HG03060 (cell line): ENCODE data around the gene SSR4.

ENCODE experiments used
- ATAC-seq: cut with Tn5 transposase; IDR thresholded peaks from one replicate; pipeline ENCODE4 v1.9.1; 2021; ENCODE audit warnings: low read depth, moderate number of reproducible peaks; ENCODE audit not compliant: unreplicated experiment

The SSR4 gene

GRCh38 chrX:153780678-153781427 lies 13.6 kb upstream of the SSR4 start, which contains the start of gene SRPK3:
Gene SRPK3 (plus strand): TSS chrX:153781041. CDS start chrX:153781087, 46 bp downstream.
- ATAC-seq, result no peak

GRCh38 chrX:153781428-153782047 lies 12.9 kb upstream of the SSR4 start:
- no peak for ATAC-seq

DNA sequence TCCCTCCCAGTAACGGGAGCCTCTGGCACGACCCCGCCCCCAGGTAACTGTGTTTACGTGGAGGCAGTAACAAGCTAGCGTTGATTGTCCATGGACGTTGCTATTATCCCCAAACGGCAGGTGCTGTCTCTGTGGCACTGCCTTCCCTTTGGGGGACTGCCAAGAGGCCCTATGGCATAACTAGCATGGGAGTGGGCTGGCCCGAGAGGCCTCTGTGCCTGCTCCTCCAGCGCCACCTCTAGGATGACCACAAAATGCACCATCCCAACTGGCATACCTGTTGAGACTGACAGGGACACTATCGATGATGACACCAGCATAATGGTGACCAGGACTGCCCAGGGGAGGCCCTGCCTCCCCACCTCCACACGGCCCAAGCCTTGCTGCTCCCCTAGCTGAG lies 12.2 kb upstream of the SSR4 start:
- no peak for ATAC-seq

DNA sequence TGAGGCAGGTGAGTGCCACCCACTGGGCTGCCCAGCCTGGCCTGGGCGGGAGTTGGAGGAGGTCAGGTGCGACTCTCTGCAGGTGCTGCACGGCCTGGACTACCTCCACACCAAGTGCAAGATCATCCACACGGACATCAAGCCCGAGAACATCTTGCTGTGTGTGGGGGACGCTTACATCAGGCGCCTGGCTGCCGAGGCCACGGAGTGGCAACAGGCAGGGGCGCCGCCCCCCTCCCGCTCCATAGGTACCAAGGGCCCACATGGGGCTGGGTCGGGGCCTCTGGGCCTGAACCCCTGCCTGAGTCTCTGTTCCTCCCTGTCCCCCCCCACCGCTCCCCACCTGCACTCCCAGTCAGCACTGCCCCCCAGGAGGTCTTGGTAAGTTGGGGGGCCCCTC lies 11.6 kb upstream of the SSR4 start:
- ATAC-seq, result no peak

- ATAC-seq, result no peak
Observed at GRCh38 chrX:153783378-153784013, 11.0 kb upstream of the SSR4 start.

DNA sequence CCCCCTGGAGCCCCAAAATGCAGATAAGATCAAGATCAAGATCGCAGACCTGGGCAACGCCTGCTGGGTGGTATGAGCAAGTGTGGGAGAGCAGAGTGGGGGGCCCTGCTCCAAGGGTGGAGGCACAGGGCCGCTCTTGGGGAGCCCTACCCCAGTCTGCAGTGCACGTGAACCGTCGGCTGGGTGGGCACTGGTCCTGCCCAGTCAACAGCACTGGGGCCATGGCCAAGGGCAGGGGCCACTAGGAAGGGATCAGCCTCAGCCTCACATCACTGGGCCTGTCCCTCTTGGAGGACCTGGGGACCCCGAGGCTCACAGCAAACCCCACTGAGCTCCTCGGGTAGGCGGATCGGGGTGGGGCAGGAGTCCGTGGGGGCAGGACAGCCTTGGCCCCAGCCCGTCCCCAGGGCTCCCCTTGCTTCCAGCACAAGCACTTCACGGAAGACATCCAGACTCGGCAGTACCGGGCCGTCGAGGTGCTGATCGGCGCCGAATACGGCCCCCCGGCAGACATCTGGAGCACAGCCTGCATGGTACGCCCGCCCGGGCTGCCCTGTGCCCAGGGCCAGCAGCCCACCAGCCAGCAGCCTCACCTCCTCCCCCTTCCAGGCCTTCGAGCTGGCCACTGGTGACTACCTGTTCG lies 10.0 kb upstream of the SSR4 start:
- no peak for ATAC-seq

DNA sequence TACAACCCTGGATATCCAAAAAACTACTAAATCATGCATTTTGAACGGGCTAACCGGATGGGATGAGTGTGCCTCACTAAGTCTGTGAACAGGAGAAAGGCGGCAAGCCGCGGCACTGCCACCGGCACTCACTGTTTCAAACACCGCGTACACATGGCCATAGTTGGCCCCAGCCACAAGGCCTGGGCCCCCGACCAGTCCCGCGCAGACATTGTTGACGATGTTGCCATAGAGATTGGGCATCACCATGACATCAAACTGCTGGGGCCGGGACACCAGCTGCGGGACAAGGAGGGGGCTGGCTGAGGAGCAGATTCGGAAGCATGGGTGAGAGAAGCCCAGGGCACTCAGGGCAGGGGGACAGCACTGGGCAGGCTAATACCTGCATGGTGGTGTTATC lies 7.8 kb upstream of the SSR4 start:
- ATAC-seq, result no peak

- no peak for ATAC-seq
Observed at GRCh38 chrX:153789654-153790053, 4.8 kb upstream of the SSR4 start.

DNA sequence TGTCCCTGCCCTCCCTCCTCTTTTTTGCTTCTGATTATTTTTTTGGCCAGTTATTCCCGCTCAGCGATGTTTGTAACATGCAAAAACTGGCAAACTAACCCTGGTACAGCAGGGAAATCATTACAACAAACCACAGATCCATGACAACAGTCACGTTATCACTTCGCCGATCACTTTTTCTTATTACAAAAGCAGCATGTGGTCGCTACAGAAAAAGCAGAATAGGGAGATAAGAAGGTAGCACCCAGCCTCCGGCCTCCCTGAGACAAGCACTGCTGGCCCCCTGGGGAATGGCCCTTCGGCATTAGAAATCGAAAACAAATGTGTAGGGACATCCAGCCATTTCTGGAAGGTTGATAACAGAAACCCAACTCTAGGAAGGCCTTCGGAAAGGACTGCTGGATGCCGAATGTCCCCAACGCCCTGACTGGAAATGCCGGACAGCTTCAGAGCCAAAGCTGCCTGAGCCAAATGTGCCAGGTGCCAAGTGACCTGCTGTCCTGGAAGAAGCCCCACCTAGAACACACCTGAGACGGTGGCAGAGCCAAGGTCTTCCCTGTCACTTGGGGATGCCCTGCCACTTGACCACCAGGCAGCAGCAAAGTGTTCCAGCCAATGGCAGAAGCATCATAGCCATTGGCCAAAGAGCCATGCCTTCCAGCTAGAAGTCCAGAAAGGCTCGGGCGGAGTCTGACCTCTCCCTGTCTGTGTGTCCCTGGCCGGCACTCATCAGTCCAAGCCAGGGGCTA lies 3.2 kb upstream of the SSR4 start:
- ATAC-seq, result no peak

DNA sequence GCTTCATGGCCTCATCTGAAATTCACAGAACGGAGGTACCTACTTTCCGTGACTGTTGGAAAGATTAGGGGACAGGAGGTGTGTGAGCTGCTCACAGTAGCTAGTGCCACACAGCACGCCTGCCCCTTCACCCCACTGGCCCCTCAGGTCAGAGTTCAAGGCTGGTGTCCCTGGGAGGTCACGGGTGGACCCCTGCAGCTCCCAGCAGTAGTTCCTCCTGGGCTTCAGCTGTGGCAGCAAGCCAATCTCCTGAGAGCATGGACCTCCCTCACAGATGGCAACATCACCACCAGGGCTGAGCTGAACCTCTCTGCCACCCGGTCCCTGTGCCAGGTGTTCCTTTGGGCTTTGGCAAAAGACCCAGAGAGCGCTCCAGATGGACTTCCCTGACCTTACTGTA lies 2.1 kb upstream of the SSR4 start:
- no peak for ATAC-seq

DNA sequence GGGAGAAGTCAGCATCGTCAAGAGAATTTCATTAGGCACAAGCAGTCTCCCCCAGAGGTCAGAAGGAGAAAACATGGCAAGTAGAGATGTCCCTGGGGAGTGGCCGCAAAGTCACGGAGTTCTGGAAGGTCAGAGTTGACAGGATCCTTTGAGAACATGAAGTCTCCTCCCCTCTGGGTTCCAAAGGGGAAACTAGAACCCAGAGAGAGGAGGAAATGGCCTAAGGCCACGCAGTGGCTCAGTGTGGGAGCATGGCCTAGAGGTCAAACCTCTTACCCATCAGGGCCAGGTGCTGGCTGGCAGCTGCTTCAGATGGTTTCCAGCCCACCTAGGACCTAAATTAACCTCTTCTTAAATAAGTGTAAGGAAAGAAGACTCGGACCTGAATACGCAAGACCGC lies 1.2 kb upstream of the SSR4 start:
- no peak for ATAC-seq

GRCh38 chrX:153794897-153795816 lies 689 bp downstream of the SSR4 start:
- ATAC-seq, result no peak

GRCh38 chrX:153797415-153798015 lies 3.0 kb downstream of the SSR4 start:
- ATAC-seq, result no peak

DNA sequence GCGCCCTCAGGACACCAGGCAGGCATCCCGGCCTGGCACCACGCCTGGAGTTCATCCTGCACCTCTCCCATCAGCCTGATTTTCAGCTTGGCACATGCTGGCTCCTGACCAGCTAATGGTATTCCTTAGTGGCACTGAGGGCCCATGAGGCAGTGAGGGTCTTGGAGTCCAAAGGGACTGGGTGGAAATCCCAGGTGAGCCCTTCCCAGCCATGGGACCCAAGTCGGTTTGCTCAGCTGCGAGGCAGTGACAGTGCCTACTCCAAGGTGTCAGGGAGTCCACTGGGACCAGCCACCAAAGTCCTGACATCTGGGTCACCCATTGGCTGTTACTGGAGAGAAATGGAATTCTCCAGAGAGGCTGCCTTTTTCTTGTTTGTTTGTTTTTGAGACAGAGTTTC lies 4.9 kb downstream of the SSR4 start:
- ATAC-seq, result no peak

DNA sequence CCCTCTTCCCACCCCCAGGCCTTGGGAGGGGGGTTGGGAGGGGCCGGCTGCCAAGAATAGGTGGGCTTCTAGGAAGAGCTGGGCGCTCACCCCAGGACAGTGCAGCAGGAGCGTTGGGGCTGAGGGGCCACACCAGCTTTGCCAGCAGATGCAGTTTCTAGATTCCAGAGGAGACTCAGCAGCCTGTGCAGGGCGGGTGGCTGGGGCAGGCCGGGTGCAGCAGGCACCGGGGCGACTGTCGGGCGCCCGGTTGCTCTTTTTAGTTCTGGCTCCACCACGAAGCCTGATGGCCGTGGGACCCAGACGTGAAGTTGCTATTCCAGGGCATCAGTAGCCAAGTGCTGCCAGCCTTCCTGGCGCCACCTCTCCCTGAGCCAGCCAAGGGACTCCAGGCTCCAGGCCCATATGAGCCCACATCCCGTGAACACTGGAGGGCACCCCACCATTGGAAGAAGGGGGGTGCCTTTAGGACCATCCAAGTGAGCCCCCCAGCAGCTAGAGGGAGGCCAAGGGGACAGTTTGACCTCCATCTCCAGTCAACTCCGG lies 5.8 kb downstream of the SSR4 start:
- no peak for ATAC-seq

DNA sequence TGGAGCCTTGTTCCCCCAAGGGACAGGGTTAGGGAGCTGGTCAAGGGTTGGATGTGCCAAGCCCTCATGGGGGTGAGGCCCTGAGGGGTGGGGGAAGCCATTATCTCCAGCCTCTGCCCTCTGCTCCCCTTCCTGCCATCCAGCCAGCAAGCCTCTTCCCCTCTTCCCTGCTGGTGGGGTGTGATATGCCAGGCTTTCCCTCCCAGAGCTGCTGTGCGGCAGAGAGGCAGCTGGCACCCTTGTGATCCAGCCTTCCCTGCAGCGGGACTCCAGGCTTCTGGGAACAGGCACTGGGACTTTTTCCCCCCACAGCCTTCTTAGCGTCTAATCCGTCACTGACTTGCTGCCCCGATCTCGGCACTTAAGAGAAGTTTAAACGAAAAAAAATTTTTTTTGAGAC lies 6.3 kb downstream of the SSR4 start:
- no peak for ATAC-seq

- no peak for ATAC-seq
Observed at GRCh38 chrX:153801669-153802068, 7.2 kb downstream of the SSR4 start.

- ATAC-seq, result no peak
Observed at GRCh38 chrX:153802513-153803045, 8.1 kb downstream of the SSR4 start.
